K562 (cell line): Measurements from ENCODE around the gene CCDC3. TPM values are rescaled to one million over a fixed set of nuclear protein-coding genes. Genes with fewer than 3 reads are reported as not detected.

ENCODE experiments used
- BCOR ChIP-seq: fragments of 450-650 bp; IDR thresholded peaks from 2 replicates; pipeline ENCODE4 v1.6.1; 2016
- CCAR2 ChIP-seq: fragments of 200-400 bp; formaldehyde crosslinking; IDR thresholded peaks from 2 replicates; pipeline ENCODE4 v1.6.1; 2017; ENCODE audit warnings: mild to moderate bottlenecking, low read depth, low read length
- CREM ChIP-seq: IDR thresholded peaks from 2 replicates; pipeline ENCODE4 v1.6.1; 2014; ENCODE audit warnings: antibody characterized with exemption, low read depth
- HDAC6 ChIP-seq: IDR thresholded peaks from 2 replicates; pipeline ENCODE4 v1.6.1; 2012; ENCODE audit warnings: low read depth, mild to moderate bottlenecking, control low read depth, inconsistent platforms, low read length, moderate library complexity
- KDM4B ChIP-seq, 2 experiments: fragments of 450-650 bp in 1 of 2; sonication (generic) in 1 of 2; IDR thresholded peaks; 2 replicates each; pipeline ENCODE4 v1.6.1; 2016 to 2017; ENCODE audit warnings: borderline replicate concordance in 2 of 2, antibody characterized with exemption in 1 of 2, low read depth in 1 of 2, mild to moderate bottlenecking in 1 of 2
- RBM25 ChIP-seq: fragments of 200-400 bp; formaldehyde crosslinking; IDR thresholded peaks from 2 replicates; pipeline ENCODE4 v1.6.1; 2018; ENCODE audit warnings: low read length, low read depth, moderate library complexity; ENCODE audit not compliant: severe bottlenecking
- STAT5B ChIP-seq: fragments of 250-450 bp; sonication (Bioruptor Pico); IDR thresholded peaks from 2 replicates; pipeline ENCODE4 v1.8.0; 2021; ENCODE audit warnings: mild to moderate bottlenecking, inconsistent platforms
- TBP ChIP-seq: optimal IDR thresholded peaks from 2 replicates; pipeline ENCODE3; 2011; ENCODE audit warnings: low read depth, low read length, improper control_type of control experiment
- XRCC3 ChIP-seq: fragments of 450-650 bp; IDR thresholded peaks from 2 replicates; pipeline ENCODE4 v1.6.1; 2017; ENCODE audit warnings: mild to moderate bottlenecking, moderate library complexity
- ZNF146 ChIP-seq: IDR thresholded peaks from one replicate; pipeline ENCODE4 v1.6.1; 2018; ENCODE audit warnings: missing compliant biosample characterization; ENCODE audit not compliant: unreplicated experiment
- ZNF561 ChIP-seq: fragments of 450-650 bp; formaldehyde crosslinking; conservative IDR thresholded peaks from 2 replicates; pipeline ENCODE4 v1.4.0; 2020; ENCODE audit warnings: mild to moderate bottlenecking, moderate library complexity
- ZNF589 ChIP-seq: fragments of 200-800 bp; sonication (Bioruptor generic); IDR thresholded peaks from 2 replicates; pipeline ENCODE4 v1.6.1; 2016; ENCODE audit warnings: low read depth, missing genetic modification characterization, missing compliant biosample characterization
- polyA plus RNA-seq, 8 experiments: library from polyadenylated mRNA; depleted of rRNA in 4 of 8; stranded (reverse) in 5 of 8; unstranded in 3 of 8; fragments of >200 nt; fragmentation: Nextera tagmentation in 2 of 8; fragmentation: Illumina TruSeq in 1 of 8; extraction: Ambion mirVana in 2 of 8; extraction: Trizol in 1 of 8; gene quantifications; 2 replicates each; pipeline versions ENCODE4 v1.2.1 to v1.2.3, GENCODE V29; 2011 to 2014; ENCODE audit warnings: inconsistent platforms in 1 of 8, missing spikeins in 1 of 8
- total RNA-seq, 7 experiments: library from RNA; depleted of rRNA in 6 of 7; stranded (reverse); fragments of >200 nt in 6 of 7; fragmentation: Illumina TruSeq in 2 of 7; extraction: Trizol in 2 of 7; gene quantifications; 2 replicates each; pipeline versions ENCODE4 v1.2.1 to v1.2.3, GENCODE V29; 2011 to 2021; ENCODE audit warnings: low replicate concordance in 1 of 7
- TF ChIP-seq, protein P1 (sequence below): sonication (generic); formaldehyde crosslinking; IDR thresholded peaks from 2 replicates; pipeline ENCODE4 v1.8.0; 2023; ENCODE audit warnings: missing genetic modification reagents, mild to moderate bottlenecking, borderline replicate concordance
- TF ChIP-seq, protein P2 (sequence below), 2 experiments: fragments of 450-650 bp; IDR thresholded peaks; 2 replicates each; pipeline ENCODE4 v1.6.1; 2018; ENCODE audit warnings: mild to moderate bottlenecking in 2 of 2, low read depth in 1 of 2; ENCODE audit not compliant: partially characterized antibody in 2 of 2
- TF ChIP-seq, protein P3 (sequence below): fragments of 250-450 bp; sonication (Bioruptor Pico); IDR thresholded peaks from 2 replicates; pipeline ENCODE4 v1.4.0; 2020; ENCODE audit warnings: borderline replicate concordance

Gene CCDC3
- total and polyA plus RNA-seq, 9 of the 15 experiments (the other 6 are each of a cell fraction or from before 2014, with no cell fraction given) = not detected

DNA sequence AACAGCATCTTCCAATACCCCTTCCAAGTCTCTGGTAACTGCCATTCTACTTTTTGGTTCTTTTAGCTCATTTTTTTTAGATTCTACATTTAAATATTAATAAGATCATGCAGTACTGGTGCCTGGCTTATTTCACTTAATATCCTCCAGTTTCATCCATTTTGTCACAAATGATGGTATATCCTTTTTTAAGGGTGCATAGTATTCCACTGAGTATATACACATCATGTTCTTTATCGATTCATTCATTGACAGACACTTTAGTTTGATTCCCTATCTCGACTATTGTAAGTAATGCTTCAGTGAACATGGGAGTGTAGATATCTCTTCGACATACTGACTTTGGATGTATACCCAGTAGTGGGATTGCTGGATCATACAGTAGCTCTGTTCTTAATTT lies 89.7 kb downstream of the CCDC3 start (continued):
- TF ChIP-seq, protein P1, sequence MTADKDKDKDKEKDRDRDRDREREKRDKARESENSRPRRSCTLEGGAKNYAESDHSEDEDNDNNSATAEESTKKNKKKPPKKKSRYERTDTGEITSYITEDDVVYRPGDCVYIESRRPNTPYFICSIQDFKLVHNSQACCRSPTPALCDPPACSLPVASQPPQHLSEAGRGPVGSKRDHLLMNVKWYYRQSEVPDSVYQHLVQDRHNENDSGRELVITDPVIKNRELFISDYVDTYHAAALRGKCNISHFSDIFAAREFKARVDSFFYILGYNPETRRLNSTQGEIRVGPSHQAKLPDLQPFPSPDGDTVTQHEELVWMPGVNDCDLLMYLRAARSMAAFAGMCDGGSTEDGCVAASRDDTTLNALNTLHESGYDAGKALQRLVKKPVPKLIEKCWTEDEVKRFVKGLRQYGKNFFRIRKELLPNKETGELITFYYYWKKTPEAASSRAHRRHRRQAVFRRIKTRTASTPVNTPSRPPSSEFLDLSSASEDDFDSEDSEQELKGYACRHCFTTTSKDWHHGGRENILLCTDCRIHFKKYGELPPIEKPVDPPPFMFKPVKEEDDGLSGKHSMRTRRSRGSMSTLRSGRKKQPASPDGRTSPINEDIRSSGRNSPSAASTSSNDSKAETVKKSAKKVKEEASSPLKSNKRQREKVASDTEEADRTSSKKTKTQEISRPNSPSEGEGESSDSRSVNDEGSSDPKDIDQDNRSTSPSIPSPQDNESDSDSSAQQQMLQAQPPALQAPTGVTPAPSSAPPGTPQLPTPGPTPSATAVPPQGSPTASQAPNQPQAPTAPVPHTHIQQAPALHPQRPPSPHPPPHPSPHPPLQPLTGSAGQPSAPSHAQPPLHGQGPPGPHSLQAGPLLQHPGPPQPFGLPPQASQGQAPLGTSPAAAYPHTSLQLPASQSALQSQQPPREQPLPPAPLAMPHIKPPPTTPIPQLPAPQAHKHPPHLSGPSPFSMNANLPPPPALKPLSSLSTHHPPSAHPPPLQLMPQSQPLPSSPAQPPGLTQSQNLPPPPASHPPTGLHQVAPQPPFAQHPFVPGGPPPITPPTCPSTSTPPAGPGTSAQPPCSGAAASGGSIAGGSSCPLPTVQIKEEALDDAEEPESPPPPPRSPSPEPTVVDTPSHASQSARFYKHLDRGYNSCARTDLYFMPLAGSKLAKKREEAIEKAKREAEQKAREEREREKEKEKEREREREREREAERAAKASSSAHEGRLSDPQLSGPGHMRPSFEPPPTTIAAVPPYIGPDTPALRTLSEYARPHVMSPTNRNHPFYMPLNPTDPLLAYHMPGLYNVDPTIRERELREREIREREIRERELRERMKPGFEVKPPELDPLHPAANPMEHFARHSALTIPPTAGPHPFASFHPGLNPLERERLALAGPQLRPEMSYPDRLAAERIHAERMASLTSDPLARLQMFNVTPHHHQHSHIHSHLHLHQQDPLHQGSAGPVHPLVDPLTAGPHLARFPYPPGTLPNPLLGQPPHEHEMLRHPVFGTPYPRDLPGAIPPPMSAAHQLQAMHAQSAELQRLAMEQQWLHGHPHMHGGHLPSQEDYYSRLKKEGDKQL (CRISPR knock-in tag) = no peak
- TF ChIP-seq BCOR (peak; percentile 42; the same call in 1 of the 2 replicates), CREM (no peak), ZNF589 (no peak), KDM4B (IDR thresholded peaks at IDR 0.05; ENCODE audit: borderline replicate concordance in 2 of 2, low read depth in 1 of 2) (no peak), TBP (no peak), STAT5B (CRISPR knock-in tag) (no peak), RBM25 (peak; percentile 77), ZNF561 (CRISPR knock-in tag) (no peak), HDAC6 (no peak), XRCC3 (no peak), CCAR2 (no peak), ZNF146 (CRISPR knock-in tag) (peak; percentile 88)
- TF ChIP-seq, protein P2, sequence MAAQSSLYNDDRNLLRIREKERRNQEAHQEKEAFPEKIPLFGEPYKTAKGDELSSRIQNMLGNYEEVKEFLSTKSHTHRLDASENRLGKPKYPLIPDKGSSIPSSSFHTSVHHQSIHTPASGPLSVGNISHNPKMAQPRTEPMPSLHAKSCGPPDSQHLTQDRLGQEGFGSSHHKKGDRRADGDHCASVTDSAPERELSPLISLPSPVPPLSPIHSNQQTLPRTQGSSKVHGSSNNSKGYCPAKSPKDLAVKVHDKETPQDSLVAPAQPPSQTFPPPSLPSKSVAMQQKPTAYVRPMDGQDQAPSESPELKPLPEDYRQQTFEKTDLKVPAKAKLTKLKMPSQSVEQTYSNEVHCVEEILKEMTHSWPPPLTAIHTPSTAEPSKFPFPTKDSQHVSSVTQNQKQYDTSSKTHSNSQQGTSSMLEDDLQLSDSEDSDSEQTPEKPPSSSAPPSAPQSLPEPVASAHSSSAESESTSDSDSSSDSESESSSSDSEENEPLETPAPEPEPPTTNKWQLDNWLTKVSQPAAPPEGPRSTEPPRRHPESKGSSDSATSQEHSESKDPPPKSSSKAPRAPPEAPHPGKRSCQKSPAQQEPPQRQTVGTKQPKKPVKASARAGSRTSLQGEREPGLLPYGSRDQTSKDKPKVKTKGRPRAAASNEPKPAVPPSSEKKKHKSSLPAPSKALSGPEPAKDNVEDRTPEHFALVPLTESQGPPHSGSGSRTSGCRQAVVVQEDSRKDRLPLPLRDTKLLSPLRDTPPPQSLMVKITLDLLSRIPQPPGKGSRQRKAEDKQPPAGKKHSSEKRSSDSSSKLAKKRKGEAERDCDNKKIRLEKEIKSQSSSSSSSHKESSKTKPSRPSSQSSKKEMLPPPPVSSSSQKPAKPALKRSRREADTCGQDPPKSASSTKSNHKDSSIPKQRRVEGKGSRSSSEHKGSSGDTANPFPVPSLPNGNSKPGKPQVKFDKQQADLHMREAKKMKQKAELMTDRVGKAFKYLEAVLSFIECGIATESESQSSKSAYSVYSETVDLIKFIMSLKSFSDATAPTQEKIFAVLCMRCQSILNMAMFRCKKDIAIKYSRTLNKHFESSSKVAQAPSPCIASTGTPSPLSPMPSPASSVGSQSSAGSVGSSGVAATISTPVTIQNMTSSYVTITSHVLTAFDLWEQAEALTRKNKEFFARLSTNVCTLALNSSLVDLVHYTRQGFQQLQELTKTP (IDR thresholded peaks at IDR 0.05; ENCODE audit: low read depth in 1 of 2, partially characterized antibody in 2 of 2) = no peak
- TF ChIP-seq, protein P3, sequence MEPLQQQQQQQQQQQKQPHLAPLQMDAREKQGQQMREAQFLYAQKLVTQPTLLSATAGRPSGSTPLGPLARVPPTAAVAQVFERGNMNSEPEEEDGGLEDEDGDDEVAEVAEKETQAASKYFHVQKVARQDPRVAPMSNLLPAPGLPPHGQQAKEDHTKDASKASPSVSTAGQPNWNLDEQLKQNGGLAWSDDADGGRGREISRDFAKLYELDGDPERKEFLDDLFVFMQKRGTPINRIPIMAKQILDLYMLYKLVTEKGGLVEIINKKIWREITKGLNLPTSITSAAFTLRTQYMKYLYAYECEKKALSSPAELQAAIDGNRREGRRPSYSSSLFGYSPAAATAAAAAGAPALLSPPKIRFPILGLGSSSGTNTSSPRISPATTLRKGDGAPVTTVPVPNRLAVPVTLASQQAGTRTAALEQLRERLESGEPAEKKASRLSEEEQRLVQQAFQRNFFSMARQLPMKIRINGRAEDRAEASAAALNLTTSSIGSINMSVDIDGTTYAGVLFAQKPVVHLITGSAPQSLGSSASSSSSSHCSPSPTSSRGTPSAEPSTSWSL (CRISPR knock-in tag) = no peak
